WTC11 (cell line): ENCODE measurements around the gene KCNQ2.

Source experiments
- CREB1 ChIP-seq: sonication (generic); formaldehyde crosslinking; IDR thresholded peaks from 2 replicates; pipeline ENCODE4 v1.8.0; 2023; ENCODE audit warnings: mild to moderate bottlenecking, missing genetic modification reagents
- ETV6 ChIP-seq: sonication (generic); formaldehyde crosslinking; IDR thresholded peaks from 2 replicates; pipeline ENCODE4 v1.8.1; 2022; ENCODE audit warnings: mild to moderate bottlenecking, missing genetic modification reagents
- FOXJ3 ChIP-seq: sonication (generic); formaldehyde crosslinking; IDR thresholded peaks from 2 replicates; pipeline ENCODE4 v1.9.0; 2021; ENCODE audit warnings: missing genetic modification reagents, mild to moderate bottlenecking, borderline replicate concordance
- NFATC4 ChIP-seq: fragments of 250-450 bp; sonication (Bioruptor Pico); IDR thresholded peaks from 2 replicates; pipeline ENCODE4 v1.9.0; 2021; ENCODE audit warnings: mild to moderate bottlenecking
- TEAD1 ChIP-seq: sonication (generic); formaldehyde crosslinking; IDR thresholded peaks from 2 replicates; pipeline ENCODE4 v1.8.0; 2022; ENCODE audit warnings: mild to moderate bottlenecking, missing genetic modification reagents
- TP53 ChIP-seq: sonication (generic); formaldehyde crosslinking; IDR thresholded peaks from 2 replicates; pipeline ENCODE4 v1.8.1; 2023; ENCODE audit warnings: mild to moderate bottlenecking, missing genetic modification reagents
- ZNF138 ChIP-seq: sonication (generic); formaldehyde crosslinking; conservative IDR thresholded peaks from 2 replicates; pipeline ENCODE4 v1.8.1; 2022; ENCODE audit warnings: mild to moderate bottlenecking, moderate library complexity, missing genetic modification reagents
- TF ChIP-seq, protein P1 (sequence below): sonication (generic); formaldehyde crosslinking; conservative IDR thresholded peaks from 2 replicates; pipeline ENCODE4 v1.8.1; 2022; ENCODE audit warnings: mild to moderate bottlenecking, missing genetic modification reagents
- TF ChIP-seq, protein P2 (sequence below): fragments of 200-600 bp; IDR thresholded peaks from 2 replicates; pipeline ENCODE4 v1.8.0; 2022; ENCODE audit warnings: antibody characterized with exemption
- TF ChIP-seq, protein P3 (sequence below): sonication (generic); formaldehyde crosslinking; IDR thresholded peaks from 2 replicates; pipeline ENCODE4 v1.8.0; 2022; ENCODE audit warnings: mild to moderate bottlenecking, missing genetic modification reagents
- TF ChIP-seq, protein P4 (sequence below): sonication (generic); formaldehyde crosslinking; IDR thresholded peaks from 2 replicates; pipeline ENCODE4 v1.8.0; 2022; ENCODE audit warnings: mild to moderate bottlenecking, missing genetic modification reagents

DNA sequence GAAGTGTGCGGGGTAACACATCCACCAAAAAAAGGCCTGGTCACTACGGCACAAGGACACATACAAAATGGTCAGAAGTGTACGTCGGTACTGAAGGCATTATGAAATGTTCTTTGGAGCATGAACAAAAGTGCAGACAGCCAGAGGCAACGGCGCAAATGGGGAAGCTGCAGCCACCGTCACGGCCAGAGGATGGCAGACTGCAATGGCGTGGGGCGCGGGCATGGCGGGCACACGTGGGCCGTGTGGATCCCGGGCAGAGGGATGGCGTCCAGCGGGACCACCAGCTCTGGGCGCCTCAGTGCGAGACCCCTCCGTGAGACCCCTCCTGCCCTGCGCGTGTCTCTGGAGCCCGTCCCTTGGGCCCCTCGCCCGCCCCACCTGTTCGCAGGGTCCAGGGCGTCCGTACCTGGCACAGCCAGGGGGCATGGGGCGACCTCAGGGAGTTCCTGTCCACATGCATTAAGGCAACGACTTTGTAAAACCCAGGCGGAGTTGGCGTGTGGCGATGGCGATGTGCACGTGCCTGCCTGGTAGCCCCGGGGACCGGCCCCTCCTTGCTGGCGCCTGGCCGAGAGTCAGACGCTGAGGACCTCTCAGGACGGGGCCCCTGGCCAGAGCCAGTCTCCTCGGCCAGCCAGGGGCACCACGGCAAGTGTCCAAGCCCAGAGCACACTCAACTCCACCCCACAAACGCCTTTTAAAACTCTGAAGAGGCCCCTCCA, 71.8 kb downstream of the KCNQ2 start:
- no peak for TF ChIP-seq ZNF138
- no peak for TF ChIP-seq ETV6
- TF ChIP-seq NFATC4 (CRISPR knock-in tag), result no peak
- TF ChIP-seq, protein P1, sequence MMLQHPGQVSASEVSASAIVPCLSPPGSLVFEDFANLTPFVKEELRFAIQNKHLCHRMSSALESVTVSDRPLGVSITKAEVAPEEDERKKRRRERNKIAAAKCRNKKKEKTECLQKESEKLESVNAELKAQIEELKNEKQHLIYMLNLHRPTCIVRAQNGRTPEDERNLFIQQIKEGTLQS (CRISPR knock-in tag), result no peak
- TF ChIP-seq, protein P2, sequence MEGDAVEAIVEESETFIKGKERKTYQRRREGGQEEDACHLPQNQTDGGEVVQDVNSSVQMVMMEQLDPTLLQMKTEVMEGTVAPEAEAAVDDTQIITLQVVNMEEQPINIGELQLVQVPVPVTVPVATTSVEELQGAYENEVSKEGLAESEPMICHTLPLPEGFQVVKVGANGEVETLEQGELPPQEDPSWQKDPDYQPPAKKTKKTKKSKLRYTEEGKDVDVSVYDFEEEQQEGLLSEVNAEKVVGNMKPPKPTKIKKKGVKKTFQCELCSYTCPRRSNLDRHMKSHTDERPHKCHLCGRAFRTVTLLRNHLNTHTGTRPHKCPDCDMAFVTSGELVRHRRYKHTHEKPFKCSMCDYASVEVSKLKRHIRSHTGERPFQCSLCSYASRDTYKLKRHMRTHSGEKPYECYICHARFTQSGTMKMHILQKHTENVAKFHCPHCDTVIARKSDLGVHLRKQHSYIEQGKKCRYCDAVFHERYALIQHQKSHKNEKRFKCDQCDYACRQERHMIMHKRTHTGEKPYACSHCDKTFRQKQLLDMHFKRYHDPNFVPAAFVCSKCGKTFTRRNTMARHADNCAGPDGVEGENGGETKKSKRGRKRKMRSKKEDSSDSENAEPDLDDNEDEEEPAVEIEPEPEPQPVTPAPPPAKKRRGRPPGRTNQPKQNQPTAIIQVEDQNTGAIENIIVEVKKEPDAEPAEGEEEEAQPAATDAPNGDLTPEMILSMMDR, result no peak
- no peak for TF ChIP-seq CREB1 (CRISPR knock-in tag)
- TF ChIP-seq, protein P3, sequence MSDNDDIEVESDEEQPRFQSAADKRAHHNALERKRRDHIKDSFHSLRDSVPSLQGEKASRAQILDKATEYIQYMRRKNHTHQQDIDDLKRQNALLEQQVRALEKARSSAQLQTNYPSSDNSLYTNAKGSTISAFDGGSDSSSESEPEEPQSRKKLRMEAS, result no peak
- TF ChIP-seq TP53 (CRISPR knock-in tag), result no peak
- TF ChIP-seq, protein P4, sequence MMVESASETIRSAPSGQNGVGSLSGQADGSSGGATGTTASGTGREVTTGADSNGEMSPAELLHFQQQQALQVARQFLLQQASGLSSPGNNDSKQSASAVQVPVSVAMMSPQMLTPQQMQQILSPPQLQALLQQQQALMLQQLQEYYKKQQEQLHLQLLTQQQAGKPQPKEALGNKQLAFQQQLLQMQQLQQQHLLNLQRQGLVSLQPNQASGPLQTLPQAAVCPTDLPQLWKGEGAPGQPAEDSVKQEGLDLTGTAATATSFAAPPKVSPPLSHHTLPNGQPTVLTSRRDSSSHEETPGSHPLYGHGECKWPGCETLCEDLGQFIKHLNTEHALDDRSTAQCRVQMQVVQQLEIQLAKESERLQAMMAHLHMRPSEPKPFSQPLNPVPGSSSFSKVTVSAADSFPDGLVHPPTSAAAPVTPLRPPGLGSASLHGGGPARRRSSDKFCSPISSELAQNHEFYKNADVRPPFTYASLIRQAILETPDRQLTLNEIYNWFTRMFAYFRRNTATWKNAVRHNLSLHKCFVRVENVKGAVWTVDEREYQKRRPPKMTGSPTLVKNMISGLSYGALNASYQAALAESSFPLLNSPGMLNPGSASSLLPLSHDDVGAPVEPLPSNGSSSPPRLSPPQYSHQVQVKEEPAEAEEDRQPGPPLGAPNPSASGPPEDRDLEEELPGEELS (CRISPR knock-in tag), result no peak
- no peak for TF ChIP-seq TEAD1 (CRISPR knock-in tag)
- no peak for TF ChIP-seq FOXJ3 (CRISPR knock-in tag)
